ENCODE data around the gene ITGB4.

DNA sequence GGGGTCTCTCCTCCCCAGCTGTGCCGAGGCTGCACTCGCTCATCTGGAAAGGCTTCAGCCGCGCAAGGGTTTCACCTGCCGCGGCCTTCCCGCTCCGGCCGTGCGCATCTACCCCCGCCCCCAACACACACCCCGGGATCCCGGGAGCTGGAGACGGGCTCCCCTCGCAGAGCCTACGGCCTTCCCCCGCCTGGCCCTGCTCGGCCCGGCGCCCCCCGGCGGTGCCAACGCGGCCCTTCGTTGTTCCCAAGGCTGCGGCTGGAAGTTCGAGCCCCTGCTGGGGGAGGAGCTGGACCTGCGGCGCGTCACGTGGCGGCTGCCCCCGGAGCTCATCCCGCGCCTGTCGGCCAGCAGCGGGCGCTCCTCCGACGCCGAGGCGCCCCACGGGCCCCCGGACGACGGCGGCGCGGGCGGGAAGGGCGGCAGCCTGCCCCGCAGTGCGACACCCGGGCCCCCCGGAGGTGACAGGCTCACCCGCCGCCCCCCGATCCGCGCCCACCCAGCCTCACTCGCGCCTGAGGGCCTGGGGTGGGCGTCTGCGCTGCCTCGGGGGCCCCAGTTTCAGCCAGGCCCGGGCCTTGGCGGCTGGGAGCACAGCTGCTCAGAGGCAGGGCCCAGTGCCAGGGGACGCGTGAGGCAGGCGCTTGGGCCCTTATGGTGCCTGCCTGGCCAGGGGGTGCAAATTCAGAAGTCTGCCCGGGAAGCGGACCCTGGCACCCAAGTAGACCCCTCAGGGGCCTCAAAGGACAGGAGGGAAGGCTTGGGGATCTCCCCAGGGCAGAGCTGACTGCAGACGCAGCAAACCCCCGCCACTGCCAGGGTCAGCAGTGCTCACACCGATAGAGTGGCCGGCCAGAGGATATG, 32.5 kb downstream of the ITGB4 start:
- TF ChIP-seq EZH2 (IDR thresholded peaks at IDR 0.05), result no peak
- TF ChIP-seq, protein P1, sequence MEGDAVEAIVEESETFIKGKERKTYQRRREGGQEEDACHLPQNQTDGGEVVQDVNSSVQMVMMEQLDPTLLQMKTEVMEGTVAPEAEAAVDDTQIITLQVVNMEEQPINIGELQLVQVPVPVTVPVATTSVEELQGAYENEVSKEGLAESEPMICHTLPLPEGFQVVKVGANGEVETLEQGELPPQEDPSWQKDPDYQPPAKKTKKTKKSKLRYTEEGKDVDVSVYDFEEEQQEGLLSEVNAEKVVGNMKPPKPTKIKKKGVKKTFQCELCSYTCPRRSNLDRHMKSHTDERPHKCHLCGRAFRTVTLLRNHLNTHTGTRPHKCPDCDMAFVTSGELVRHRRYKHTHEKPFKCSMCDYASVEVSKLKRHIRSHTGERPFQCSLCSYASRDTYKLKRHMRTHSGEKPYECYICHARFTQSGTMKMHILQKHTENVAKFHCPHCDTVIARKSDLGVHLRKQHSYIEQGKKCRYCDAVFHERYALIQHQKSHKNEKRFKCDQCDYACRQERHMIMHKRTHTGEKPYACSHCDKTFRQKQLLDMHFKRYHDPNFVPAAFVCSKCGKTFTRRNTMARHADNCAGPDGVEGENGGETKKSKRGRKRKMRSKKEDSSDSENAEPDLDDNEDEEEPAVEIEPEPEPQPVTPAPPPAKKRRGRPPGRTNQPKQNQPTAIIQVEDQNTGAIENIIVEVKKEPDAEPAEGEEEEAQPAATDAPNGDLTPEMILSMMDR (IDR thresholded peaks at IDR 0.05), result peak; percentile 70
- no peak for TF ChIP-seq EZH2phosphoT487 (IDR thresholded peaks at IDR 0.05)

Data from neural progenitor cell (in vitro differentiated cells).